NCI-H128 (cell line): ENCODE data around the gene LDAH.
A peak's percentile ranks its signal among the peaks of the same experiment; 100 is the strongest.

ENCODE experiments used
- DNase-seq: peaks from one replicate; lab custom pipeline; 2025; ENCODE audit not compliant: unreplicated experiment; lab: John Stamatoyannopoulos, UW

The LDAH gene

DNA sequence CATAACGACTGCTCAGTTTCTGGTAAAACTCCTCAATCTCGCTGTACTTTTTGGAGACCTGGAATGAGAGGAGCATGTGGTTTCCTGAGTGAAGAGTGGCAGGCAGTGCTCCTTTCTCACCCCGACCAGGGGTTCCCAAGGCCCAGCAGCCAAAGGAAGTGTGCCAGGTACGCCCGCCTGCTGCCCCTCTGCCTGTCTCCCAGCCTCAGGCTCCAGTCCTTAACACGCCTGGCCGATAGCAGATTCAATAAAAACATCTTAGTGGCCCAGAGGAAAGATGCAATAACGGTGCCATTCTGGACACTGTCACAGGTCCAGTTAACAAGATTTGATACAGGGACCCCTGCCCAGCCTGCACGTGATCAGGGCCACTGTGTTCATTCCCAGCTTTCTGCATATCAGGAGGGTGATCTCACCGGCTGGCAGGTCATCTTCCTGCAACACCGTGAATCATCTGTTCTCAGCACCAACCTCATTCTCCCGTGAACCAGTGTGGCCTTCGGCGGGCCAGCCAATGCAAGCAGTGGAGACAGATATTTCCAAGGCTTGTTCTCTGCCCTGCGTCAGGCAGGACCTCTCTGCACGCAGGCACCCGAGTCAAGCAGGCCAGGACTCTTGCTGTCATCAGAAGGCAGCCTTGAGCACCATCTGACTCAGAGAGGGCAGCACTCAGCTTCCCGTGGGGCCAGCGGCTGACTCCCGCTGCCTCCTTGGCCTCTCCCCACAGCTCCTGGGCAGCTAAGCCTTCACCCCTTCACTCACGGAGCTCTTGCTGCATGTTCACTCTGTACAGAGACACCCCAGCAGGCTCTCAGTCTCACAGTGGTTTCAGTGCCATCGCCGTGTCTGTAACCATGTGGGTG lies 181.5 kb downstream of the LDAH start:
- DNase-seq, result no peak

DNA sequence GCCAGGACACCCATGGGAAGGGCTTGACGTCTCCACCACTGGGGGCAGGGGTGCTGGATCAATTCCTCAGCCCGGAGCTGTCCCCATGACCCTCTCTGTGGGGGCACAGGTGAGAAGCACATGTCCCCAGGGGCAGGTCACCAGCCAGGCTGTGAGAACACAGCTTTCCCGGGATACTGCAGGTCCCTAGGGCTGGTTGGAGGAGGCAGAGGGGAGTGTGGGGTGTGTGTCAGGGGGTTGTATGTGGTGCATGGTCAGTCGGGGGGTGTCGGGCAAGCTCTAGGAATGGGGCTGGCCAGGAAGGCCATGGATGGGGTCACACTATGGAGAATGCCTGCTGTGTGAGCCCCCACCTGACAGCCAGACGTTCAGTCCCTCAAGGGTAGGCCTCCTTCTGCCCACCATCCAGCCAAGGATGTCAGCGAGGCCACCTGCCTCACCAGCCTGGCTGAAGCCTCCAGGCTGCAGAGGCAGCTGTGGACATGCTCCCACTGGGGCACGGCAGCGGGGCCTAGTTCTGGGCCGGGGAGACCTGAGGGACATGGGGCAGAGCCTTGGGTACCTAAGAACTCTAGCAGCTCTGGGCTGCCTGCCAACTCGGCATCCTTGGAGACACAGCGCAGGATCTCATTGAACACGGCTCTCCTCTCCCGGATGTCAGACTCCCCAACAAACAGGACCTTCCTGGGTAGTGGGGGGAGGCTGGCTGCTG lies 182.3 kb downstream of the LDAH start:
- DNase-seq, result no peak

DNA sequence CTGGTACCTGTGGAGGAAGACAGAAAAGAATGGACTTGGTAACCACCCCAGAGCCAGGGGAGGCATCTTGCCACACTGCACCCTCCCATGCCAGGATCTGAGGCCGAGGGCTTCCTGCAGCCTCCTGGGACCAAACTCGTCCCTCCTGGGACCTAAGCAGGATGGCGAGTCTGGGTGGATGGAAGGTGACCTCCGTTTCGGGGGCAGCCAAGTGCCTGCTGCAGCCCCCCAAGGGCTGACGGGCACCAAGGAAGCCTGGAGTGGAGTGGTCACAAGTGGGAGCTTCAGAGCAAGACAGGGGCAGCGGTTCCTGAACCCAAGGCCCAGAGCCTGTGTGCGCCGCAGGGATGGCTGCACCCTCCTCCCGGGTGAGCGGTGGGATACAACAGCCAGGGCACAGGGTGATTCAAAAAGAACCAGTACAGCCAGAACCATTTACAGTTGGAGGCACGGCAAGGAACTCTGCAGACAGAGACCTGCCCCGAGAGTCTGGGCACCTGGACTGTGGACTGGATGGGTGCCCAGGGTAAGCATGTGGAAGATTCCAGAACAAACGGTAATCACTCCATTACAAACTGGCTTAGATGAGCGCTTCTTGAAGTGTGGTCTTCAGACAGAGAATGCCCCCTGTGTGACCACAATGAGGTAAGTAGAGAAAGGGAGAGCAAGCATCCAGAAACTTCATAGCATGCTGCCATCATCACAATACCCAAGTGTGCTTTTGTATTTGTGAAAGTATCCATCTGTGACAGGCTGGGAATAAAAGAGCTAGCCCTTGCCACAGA lies 184.1 kb downstream of the LDAH start:
- no peak for DNase-seq

DNA sequence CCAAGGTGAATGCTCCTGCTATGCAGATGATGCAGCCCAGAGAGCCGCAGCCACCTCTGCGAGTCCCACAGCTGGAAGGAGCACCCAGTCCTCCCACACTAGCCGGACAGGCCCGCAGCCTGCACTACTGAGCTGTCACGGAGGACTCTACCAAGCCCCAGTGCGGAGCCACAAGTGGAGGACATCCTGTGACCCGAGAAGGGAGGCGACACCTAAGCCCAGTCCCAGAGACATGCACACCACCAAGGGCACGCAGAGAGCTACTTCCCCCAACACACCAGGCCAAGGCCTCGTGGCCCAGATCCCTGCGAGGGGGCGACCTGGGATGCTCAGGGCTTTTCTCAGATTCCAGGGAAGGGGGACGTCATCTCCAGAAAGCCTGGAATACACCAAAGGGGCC lies 184.9 kb downstream of the LDAH start:
- no peak for DNase-seq

DNA sequence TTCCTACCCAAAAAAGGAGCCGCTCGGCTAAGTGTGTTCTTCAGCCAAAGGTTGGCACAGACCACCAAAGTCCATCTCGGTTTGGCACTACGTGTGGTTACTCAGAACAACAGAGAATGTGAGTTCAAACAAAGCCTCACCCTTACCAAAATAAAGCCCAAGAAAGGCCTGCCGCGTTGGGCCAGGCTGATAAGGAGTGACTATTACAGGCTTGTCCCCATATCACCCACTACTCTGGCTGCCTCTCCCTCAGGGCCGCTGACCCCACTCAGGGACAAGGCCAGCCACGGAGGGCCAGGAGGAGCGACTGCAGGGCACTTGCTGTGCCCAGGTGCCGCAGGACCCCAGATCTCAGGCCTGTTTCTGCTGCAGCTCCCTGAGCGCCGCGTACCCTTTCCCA lies 185.8 kb downstream of the LDAH start:
- DNase-seq, result no peak

DNA sequence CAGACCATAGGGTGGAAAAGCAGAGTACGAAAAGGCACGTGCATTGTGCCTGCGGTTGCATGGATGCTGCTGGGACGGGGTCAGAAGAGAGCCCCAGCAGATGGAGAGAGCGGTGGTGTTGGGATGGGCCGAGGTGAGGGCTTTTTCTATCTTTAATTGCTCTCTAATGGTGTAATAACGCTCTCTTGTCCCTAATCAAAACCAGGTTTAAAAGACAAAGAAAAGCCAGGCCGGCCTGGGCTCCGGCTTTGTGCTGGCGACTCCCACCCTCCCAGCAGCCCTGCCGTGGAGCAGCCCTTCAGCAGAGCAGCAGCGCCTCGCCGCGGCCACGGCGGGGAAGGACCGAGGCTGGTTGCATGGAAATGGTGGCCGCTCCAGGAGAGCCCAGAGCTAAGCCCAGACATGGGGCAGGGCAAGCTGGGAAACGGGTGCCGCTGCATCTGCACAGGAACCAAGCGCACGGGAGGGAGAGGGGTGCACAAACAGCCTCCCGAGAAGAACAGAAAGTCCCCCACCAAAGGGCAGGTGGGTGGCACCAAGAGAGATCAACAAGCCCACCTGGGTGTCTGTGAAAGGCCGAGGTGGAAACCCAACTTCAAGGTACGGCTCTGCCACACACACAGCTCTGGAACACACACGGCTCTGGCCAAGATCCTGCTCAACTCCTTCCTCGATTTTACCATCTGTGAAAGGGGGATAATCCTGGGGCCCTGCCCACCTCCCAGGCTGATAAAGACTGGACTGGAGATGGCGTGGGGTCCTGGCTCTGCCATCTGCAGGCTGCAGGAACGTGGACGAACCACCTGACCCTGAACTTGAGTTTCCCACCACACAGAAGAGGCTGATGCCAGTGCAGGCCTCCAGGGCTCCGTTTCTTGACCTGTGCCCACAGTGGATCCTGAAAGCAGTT lies 187.0 kb downstream of the LDAH start:
- DNase-seq, result peak; percentile 65

DNA sequence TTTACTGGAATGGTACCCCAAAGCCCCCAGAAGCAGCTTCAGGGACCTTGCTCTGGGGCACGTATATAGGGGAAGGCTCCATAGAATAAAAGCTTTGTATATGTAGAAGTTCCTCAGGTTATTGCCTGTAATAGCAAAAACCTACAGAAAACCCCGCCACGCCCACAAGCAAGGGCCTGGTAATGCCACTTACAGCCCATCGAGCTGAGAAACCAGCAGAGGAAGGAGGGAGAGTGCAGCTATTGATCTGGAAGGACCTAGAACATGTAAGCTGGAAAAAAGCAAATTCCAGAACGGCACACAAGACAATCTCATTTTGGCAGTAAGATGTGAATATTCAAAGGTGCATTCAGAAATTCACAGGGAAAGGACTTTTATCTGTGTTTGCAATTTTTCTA lies 187.8 kb downstream of the LDAH start:
- DNase-seq, result no peak

DNA sequence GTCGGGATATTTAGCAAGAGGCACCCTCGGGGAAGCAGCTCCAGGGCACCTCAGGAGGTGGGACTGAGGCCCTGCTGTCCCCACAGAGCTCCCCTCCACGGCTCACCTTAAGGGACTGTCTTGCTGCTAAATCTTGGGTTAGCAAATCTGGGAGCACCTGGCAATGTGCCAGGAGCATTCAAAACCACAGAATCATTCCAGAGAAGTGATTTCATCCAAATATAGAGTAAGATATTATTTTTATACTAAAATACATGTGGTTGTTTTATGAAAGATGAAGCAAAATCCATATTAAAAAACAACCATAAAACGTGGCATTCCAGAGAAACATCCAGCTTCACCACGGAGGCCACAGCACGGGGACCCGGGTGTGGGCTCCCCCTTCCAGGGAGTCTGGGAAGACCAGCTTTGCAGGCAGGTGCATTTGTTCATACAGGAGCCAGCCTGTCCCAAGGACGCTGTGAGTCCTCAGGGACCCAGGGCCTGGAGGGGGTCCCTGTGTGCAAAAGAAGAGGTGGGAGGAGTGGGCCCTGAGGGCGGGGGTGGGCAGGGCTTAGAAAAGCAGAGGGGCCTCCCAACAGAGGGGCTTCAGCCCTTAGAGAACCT lies 188.3 kb downstream of the LDAH start:
- no peak for DNase-seq
